GM19099 (cell line): ENCODE data around the gene TMEM209.

ENCODE experiments used
- POLR2A ChIP-seq: IDR thresholded peaks from 3 replicates; pipeline ENCODE4 v1.6.1; 2011; ENCODE audit warnings: low read depth; ENCODE audit not compliant: insufficient read length; ENCODE audit errors: extremely low read depth

TMEM209 gene

DNA sequence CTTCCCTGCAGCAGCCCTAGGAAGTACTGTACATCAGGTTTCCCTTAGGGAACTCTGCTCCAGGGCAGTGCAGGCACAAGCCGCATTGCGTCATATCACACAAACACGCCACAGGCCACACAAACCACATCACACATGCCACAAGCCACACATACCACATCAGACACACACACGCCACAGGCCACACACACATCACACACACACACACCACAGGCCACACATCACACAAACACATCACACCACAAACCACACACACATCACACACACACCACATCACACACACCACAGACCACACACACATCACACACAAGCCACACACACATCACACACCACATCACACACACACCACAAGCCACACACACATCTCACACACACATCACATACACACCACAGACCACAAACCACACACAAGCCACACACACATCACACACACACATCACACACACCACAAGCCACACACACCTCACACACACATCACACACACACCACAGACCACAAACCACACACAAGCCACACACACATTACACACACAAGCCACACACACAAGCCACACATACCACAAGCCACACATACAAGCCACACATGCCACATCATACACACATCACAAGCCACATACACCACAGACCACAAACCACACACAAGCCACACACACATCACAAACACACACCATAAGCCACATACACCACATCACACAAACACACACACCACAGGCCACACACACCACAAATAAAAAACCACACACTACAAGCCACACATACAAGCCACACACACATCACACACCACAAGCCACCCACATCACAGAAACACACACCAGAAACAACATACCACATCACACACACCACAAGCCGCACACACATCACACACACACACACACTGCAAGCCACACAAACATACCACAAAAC is 53.4 kb downstream of the TMEM209 start:
- no peak for TF ChIP-seq POLR2A

DNA sequence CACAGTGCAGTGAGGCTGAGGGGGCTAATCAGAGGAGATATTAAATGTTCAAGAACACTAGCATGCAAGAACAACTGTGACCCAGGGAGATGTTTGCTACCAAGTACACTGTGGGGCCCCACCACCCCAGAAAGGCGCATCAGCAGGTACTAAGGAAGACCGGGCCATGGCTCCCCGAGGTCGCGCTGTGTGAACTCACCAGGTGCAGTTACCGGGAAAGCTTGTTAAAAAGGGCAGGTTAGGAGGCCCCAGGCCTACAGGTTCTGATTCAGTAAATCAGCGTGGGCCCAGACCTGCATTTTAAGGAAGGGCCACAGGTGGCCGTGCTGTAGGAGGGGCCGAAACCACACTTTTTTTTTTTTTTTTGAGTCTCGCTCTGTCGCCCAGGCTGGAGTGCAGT is 54.6 kb downstream of the TMEM209 start:
- no peak for TF ChIP-seq POLR2A

DNA sequence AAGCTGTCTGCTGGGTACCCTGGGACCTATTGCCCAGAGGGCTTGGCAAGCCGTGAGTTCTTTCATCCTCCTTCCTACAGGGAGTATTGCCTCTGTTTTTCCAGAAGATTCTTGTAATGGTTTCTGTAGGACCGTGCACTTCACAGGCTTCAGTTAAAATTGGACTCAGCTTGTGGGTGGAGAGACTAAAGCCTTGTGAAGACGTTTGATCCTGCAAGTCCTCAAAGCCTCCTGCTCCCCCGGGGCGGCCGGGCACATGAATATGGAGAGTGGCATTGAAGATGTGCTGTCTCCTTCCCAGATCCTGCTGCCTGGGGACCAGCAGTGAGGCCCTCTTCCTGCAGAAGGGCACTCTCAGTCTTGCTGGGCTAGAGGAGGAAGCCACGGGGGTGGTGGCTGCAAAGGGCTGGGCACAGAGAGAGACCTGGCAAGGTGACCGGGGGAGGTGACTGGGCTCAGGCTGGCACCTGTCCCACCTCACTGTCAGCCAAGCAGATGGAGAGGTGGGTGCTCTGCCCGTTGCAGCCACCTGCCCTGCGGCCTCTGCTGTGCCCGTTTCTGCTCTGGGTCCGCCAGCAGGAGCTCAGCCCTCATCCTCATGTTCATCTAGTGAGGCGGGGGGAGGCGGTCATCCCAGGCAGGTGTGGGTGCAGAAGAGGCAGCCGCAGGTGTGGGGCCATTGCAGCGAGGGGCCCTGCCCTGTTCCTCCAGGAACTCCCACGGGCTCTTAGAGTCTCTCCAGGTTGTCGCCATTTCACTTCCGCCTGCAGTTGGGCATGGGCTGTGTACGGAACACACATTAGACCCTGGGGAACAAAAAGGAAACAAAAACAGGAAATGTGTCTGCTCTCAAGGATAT is 55.7 kb downstream of the TMEM209 start:
- no peak for TF ChIP-seq POLR2A

DNA sequence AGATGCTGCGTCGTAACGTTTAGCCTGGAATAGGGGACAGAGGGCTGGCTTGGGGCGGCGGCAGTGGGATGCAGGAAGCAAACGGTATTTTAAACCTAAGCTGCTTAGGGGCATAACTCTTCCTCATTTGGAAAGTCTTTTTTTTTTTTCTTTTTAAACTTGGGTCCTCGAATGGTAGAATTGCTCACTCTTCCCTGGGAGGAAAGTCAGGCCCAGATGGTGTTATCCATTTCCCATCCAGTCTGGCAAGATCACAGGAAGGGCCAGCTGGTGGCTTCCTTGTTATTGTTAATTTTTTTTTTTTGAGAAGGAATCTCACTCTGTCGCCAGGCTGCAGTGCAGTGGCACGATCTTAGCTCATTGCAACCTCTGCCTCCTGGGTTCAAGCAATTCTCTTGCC is 56.6 kb downstream of the TMEM209 start:
- no peak for TF ChIP-seq POLR2A

DNA sequence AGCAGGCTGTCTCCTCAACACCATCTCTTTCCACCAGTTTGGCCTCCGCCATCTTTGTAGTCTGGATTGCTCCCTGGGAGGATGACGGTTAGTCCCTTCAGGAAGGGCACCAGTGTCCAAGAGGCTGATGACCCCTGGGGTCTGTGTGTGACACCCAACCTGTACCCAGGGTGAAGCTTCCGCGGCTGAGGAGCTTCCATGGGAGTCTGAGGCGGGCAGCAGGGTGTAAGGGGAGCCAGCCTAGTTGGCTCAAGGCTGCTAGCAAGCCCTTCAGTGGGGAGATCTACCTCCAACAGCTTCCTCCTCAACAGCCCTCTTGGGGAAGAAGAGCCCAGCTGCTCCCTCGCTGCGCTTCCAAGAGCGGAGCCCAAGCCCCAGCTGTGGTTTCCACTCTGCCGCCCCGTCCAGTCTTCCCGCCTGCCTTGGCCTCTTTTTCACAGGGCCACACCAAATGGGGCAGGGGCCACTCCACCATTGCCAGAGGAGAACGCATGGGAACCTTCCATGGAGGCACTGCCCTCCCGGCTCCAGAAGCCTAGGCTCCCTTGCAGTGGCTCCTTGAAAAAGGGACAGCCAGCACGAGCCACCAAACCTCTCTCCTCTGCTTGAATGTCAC is 57.4 kb downstream of the TMEM209 start:
- no peak for TF ChIP-seq POLR2A

DNA sequence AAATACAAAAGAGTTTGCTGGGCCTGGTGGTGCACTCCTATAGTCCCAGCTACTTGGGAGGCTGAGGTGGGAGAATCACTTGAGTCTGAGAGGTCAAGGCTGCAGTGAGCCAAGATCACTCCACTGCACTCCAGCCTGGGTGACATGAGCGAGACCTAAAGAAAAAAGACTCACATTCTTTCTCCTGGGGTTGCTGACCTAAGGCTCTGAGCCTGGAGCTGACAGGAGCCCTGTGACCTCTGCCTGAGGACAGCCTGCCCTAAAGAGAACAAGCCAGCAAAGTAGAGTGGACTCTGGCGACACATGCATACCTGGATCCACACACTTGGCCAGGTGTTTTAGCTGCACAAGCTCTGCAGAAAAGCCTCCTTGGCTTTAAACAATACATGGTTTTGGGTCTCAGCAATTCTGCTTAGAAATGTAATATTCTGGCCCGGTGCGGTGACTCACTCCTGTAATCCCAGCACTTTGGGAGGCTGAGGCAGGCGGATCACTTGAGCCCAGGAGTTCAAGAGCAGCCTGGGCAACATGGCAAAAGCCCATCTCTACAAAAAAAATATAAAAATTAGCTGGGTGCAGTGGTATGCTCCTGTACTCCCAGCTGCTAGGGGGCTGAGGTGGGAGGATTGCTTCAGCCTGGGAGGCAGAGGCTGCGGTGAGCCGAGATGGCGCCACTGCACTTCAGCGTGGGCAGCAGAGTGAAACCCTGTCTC is 58.4 kb downstream of the TMEM209 start:
- TF ChIP-seq POLR2A: no peak

DNA sequence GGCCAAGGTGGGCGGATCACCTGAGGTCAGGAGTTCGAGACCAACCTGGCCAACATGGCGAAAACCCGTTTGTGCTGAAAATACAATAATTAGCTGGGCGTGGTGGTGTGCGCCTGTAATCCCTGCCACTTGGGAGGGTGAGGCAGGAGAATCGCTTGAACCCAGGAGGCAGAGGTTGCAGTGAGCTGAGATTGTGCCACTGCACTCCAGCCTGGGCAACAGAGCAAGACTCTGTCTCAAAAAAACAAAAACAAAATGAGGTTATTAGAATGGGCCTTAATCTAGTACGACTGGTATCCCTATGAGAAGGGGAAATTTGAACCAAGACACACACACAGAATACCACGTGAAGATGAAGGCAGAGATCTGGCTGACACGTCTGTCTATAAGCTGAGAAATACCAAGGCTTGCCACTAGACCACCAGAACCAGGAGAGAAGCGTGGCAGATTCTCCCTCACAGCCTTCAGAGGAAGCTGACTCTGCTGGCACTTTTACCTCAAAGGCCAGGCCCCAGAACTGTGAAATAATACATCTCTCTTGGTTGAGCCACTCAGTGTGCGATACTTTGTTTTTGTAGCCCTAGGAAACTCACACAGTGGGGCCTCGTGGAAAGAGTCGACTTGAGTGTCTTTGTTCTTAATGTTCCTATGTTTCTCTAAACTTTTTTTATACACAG is 59.6 kb downstream of the TMEM209 start:
- TF ChIP-seq POLR2A: no peak

DNA sequence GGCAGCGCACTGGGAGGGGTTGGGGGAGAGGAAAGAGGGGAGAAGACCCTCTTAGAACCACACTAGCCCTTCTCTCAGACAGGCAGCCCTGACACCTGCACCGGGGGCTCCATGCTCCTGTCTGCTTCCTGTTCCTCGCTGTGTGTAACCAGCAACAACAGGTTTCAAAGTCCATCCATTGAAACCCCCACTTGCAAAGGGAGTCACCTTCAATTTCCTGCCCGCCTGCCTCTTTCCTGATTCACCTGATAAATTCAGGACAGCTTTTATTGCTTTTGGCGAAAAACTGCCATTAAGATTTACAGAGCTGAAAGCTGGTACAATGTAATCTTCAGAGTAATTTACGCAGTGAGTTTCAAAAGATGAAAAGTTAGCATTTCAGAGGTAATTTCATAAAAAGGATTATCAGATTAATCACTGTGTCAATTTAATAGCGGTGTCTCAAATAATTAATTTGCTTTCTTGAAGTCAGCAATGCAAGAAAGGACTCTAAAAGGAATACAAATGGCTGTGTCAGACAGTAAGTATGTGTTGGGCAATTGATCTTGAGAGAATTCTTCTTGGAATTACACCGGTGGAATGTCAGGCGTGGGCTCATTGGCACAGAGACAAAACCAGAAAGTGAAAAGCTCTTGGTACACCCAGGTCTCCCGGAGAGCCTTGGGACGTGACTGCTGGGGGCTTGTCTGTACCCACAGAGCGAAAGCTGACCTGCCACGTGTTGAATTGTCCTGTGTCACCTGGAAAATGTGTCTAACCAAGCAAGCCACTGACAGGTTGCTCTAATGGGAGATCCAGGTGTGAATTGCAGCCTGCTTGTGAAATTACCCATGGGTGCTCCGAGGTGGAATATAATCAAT is 60.7 kb downstream of the TMEM209 start:
- no peak for TF ChIP-seq POLR2A

DNA sequence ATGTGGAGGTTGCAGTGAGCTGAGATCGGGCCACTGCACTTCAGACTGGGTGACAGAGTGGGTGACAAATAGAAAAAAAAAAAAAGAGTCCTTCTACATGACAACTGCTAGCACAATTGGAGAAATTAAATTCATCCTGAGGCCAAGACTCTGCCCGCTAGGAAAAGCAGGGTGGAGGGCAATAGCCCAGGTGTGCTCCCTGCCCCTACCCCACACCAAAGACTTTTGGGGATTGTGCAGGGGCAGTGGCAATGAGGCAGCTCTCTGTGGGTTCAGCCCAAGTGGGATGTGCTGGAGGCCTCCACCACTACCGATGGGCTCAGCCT is 61.3 kb downstream of the TMEM209 start:
- no peak for TF ChIP-seq POLR2A

DNA sequence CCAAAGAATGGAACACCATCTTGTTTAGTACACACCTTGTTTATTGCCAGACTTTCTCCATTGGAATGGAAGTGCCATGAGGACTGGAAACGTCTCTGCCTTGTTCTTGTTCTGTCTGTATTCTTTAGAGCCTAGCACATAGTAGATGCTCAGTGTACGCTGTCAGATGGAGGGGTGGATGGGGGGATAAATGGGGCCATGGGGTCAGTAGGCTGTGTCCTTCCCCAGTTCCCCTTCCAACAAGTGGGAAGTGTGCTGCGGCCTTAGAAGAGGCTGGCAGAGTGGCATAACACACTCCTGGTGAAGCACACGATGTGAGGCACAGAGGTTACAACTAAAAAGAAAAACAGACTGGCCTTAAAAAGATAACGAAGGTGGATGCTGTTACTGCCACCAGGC is 61.9 kb downstream of the TMEM209 start:
- no peak for TF ChIP-seq POLR2A

DNA sequence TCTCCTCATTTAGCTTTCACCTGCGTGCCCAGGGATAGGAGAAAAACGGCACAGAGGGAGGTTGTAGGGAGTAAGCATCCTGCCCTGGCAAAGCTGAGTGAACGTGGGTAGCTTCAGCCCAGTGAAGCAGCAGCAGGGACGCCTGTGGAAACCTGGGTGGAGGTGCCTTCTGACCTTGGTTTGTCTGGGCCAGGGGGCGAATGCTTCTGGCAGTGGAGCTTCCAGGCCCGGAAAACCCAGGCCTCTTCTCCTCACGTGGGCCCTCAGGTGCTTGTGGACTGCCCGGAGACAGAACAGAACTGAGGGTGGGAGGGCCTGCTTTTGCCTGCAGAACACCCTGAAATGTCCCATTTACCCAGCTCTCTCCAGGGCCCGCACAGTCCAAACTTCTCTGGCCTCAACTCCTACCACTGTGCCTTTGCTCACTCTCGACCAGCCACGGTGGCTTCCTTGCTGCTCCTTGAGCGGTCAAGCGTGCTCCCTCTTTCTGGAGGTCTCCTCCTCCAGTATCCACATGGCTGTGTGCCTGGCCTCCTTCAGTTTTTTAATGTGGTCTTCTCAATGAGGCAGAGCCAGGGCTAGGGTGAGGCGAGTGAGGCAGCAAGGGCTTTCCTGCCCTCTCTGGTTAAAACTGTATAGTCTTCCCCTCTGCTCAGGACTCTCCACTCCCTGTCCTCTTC is 62.4 kb downstream of the TMEM209 start:
- TF ChIP-seq POLR2A: no peak

DNA sequence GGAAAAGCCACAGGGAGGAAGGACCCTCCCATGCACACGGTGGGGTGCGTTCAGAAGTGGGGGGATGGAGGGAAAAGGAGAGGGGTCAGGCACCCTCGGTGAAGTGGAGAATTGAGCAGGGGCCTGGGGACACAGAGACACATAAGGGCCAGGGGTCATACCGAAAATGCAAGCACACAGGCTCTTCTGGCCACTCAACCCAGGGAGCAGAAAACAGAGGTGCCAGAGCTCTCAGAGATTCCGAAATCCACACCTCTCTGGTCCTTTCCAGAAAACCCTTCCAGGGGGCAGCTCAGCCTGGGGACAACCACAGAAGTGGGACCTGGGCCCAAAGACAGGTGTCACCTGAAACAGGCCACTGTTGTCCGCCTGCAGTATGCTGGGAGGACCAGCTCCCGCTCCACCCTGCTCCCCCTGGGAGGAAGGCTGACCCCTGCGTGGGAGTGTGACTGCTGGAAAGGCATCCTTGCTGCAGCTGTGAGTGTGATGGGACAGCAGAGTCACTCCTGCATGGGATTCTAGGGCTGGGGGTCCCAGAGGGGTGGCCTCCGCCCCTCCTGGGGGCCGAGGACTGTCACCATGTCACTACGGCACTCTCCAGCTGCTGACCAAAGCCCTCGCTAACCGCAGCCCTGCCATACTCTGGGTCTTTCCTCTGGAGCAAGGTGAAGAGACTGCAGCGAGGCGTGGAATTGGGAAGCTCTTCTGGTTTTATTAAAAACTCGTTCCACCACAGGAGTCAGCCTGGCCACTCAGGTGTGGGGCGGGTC is 63.1 kb downstream of the TMEM209 start:
- TF ChIP-seq POLR2A: no peak
